ENCODE measurements around the gene CLCN7. TPM values are rescaled to one million over a fixed set of nuclear protein-coding genes. Genes with fewer than 3 reads are reported as not detected.

CLCN7 gene
- total and polyA plus RNA-seq, 2 donors (not counting 3 experiments of a cell fraction or from before 2014, with no cell fraction given): 59.8 to 94.9 TPM

- Histone ChIP-seq H3K27me3 (ENCODE audit: control insufficient read depth in 2 of 2, insufficient read depth in 2 of 2, low read length in 2 of 2) (no peaks in the 10 kb centered on the region), H3K9me1 (replicated peaks; ENCODE audit: control insufficient read depth, extremely low read depth, insufficient read depth, low read length) (no peaks in the 10 kb centered on the region), H2AFZ (ENCODE audit: low read depth, low read length) (no peak overlapping the region), H3K36me3 (ENCODE audit: control insufficient read depth in 2 of 2, extremely low read depth in 1 of 2, insufficient read depth in 2 of 2, low read length in 2 of 2) (no peaks in the 10 kb centered on the region), H3K4me2 (ENCODE audit: insufficient read depth, low read length) (no peak overlapping the region), H3K27ac (ENCODE audit: insufficient read depth, low read depth, low read length) (no peak overlapping the region), H3K4me1 (ENCODE audit: control insufficient read depth, extremely low read depth, insufficient read depth, low read length) (no peaks in the 10 kb centered on the region), H3K9ac (replicated peaks; ENCODE audit: extremely low read depth, insufficient read depth, low read length) (no peak overlapping the region), H3K79me2 (ENCODE audit: control insufficient read depth, insufficient read depth, low read length) (no peaks in the 10 kb centered on the region), H3K9me3 (replicated peaks; ENCODE audit: control insufficient read depth, insufficient read depth, low read length) (no peaks in the 10 kb centered on the region), H4K20me1 (replicated peaks; ENCODE audit: control insufficient read depth, extremely low read depth, insufficient read depth, low read length) (no peaks in the 10 kb centered on the region), H3K4me3 (replicated peaks in 1 of 3; ENCODE audit: insufficient read depth in 1 of 3, low read depth in 1 of 3, low read length in 3 of 3) (no peak overlapping the region)
- POLR2A ChIA-PET: no interaction called here
- dilution Hi-C loops (cut with MboI; ENCODE audit: extremely low pct_ligation_motif_present, low sequenced_read_pairs) (no loop called here), intact Hi-C loops (cut with micrococcal nuclease) (no loop called here)
- TF ChIP-seq POLR2AphosphoS5 (IDR thresholded peaks at IDR 0.05; ENCODE audit: insufficient read depth, low read depth, low read length): no peak
- no peak for TF ChIP-seq GATA2 (IDR thresholded peaks at IDR 0.05; ENCODE audit: insufficient read depth, insufficient read length, low read depth, low read length)
- DNase-seq (ENCODE audit: low read depth, low spot score) (no peak), FAIRE-seq (no peak)
- CTCF ChIA-PET: no interaction called here
- BruUV-seq (replicated peaks): no TSS peak
These were observed 39.9 kb downstream of the CLCN7 start for GRCh38 chr16:1434644-1435592.

- dilution Hi-C loops (cut with MboI; ENCODE audit: extremely low pct_ligation_motif_present, low sequenced_read_pairs) (no loop called here), intact Hi-C loops (cut with micrococcal nuclease) (no loop called here)
- no TSS peak for BruUV-seq (replicated peaks)
- Histone ChIP-seq H3K9ac (replicated peaks; ENCODE audit: extremely low read depth, insufficient read depth, low read length) (no peak overlapping the region), H3K27me3 (ENCODE audit: control insufficient read depth in 2 of 2, insufficient read depth in 2 of 2, low read length in 2 of 2) (no peaks in the 10 kb centered on the region), H3K79me2 (ENCODE audit: control insufficient read depth, insufficient read depth, low read length) (no peaks in the 10 kb centered on the region), H3K9me3 (replicated peaks; ENCODE audit: control insufficient read depth, insufficient read depth, low read length) (no peaks in the 10 kb centered on the region), H3K4me1 (ENCODE audit: control insufficient read depth, extremely low read depth, insufficient read depth, low read length) (no peaks in the 10 kb centered on the region), H3K9me1 (replicated peaks; ENCODE audit: control insufficient read depth, extremely low read depth, insufficient read depth, low read length) (no peaks in the 10 kb centered on the region), H3K27ac (ENCODE audit: insufficient read depth, low read depth, low read length) (no peak overlapping the region), H3K4me2 (ENCODE audit: insufficient read depth, low read length) (no peak overlapping the region), H3K36me3 (ENCODE audit: control insufficient read depth in 2 of 2, extremely low read depth in 1 of 2, insufficient read depth in 2 of 2, low read length in 2 of 2) (no peaks in the 10 kb centered on the region), H4K20me1 (replicated peaks; ENCODE audit: control insufficient read depth, extremely low read depth, insufficient read depth, low read length) (no peaks in the 10 kb centered on the region), H3K4me3 (replicated peaks in 1 of 3; ENCODE audit: insufficient read depth in 1 of 3, low read depth in 1 of 3, low read length in 3 of 3) (no peak overlapping the region), H2AFZ (ENCODE audit: low read depth, low read length) (no peak overlapping the region)
- CTCF ChIA-PET: no interaction called here
- no peak for DNase-seq (ENCODE audit: low read depth, low spot score)
- no peak for TF ChIP-seq CTCF (IDR thresholded peaks at IDR 0.05; ENCODE audit: extremely low read depth in 1 of 2, insufficient read depth in 1 of 2, low read depth in 1 of 2, low read length in 2 of 2)
- no peak for TF ChIP-seq MYC (IDR thresholded peaks at IDR 0.05; ENCODE audit: low read depth, low read length)
- TF ChIP-seq POLR2A (IDR thresholded peaks at IDR 0.05; ENCODE audit: low read depth, low read length): no peak
- no peak for TF ChIP-seq GATA2 (IDR thresholded peaks at IDR 0.05; ENCODE audit: insufficient read depth, insufficient read length, low read depth, low read length)
- FAIRE-seq: no peak
- POLR2A ChIA-PET: no interaction called here
These were observed 41.1 kb downstream of the CLCN7 start for GRCh38 chr16:1433756-1434155.
